Right hindlimb (tissue), 1 donor: ENCODE data around the gene MLC1.

Source experiments
- DNase-seq: peaks from one replicate; pipeline ENCODE4 v3.0.0-alpha.2; 2018

Gene MLC1

GRCh38 chr22:50074551-50075530, 10.4 kb downstream of the MLC1 start:
- no peak for DNase-seq

- no peak for DNase-seq
Observed at GRCh38 chr22:50074056-50074455, 11.2 kb downstream of the MLC1 start.

GRCh38 chr22:50072714-50073538, 12.3 kb downstream of the MLC1 start:
- DNase-seq, result no peak

GRCh38 chr22:50072167-50072555, 13.1 kb downstream of the MLC1 start:
- no peak for DNase-seq

- DNase-seq, result no peak
Observed at GRCh38 chr22:50071432-50072166, 13.6 kb downstream of the MLC1 start.

- no peak for DNase-seq
Observed at GRCh38 chr22:50070366-50070765, 14.9 kb downstream of the MLC1 start.

GRCh38 chr22:50068096-50068495, 17.1 kb downstream of the MLC1 start:
- DNase-seq, result no peak

- DNase-seq, result no peak
Observed at GRCh38 chr22:50067244-50067643, 18.0 kb downstream of the MLC1 start.

- no peak for DNase-seq
Observed at GRCh38 chr22:50064453-50064852, 20.8 kb downstream of the MLC1 start.

- DNase-seq, result no peak
Observed at GRCh38 chr22:50063589-50064393, 21.4 kb downstream of the MLC1 start.

GRCh38 chr22:50062509-50063135, 22.6 kb downstream of the MLC1 start:
- DNase-seq, result no peak

- no peak for DNase-seq
Observed at GRCh38 chr22:50061824-50062355, 23.3 kb downstream of the MLC1 start.

- no peak for DNase-seq
Observed at GRCh38 chr22:50061141-50061823, 23.9 kb downstream of the MLC1 start.

GRCh38 chr22:50060441-50061140, 24.6 kb downstream of the MLC1 start:
- DNase-seq, result no peak

- no peak for DNase-seq
Observed at GRCh38 chr22:50059881-50060262, 25.4 kb downstream of the MLC1 start.

- peak; percentile 26 for DNase-seq
Observed at GRCh38 chr22:50058906-50059880, 26.0 kb downstream of the MLC1 start.

- peak; percentile 6 for DNase-seq
Observed at GRCh38 chr22:50058061-50058905, 26.9 kb downstream of the MLC1 start, which contains the start of gene TTLL8. TSS of gene TTLL8 (minus strand) at chr22:50058298.
